ENCODE measurements around the gene MACROD2.

GRCh38 chr20:15396900-15397299 is 1401.6 kb downstream of the MACROD2 start:
- TF ChIP-seq, protein P1, sequence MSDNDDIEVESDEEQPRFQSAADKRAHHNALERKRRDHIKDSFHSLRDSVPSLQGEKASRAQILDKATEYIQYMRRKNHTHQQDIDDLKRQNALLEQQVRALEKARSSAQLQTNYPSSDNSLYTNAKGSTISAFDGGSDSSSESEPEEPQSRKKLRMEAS (IDR thresholded peaks at IDR 0.05), result no peak
- TF ChIP-seq POLR2AphosphoS5 (IDR thresholded peaks at IDR 0.05; ENCODE audit: low read depth, low read length), result no peak
- no peak for TF ChIP-seq EZH2 (IDR thresholded peaks at IDR 0.05)
- TF ChIP-seq, protein P2, sequence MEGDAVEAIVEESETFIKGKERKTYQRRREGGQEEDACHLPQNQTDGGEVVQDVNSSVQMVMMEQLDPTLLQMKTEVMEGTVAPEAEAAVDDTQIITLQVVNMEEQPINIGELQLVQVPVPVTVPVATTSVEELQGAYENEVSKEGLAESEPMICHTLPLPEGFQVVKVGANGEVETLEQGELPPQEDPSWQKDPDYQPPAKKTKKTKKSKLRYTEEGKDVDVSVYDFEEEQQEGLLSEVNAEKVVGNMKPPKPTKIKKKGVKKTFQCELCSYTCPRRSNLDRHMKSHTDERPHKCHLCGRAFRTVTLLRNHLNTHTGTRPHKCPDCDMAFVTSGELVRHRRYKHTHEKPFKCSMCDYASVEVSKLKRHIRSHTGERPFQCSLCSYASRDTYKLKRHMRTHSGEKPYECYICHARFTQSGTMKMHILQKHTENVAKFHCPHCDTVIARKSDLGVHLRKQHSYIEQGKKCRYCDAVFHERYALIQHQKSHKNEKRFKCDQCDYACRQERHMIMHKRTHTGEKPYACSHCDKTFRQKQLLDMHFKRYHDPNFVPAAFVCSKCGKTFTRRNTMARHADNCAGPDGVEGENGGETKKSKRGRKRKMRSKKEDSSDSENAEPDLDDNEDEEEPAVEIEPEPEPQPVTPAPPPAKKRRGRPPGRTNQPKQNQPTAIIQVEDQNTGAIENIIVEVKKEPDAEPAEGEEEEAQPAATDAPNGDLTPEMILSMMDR (IDR thresholded peaks at IDR 0.05 in 2 of 3, conservative IDR thresholded peaks at IDR 0.05 in 1 of 3; ENCODE audit: borderline replicate concordance in 1 of 3, insufficient read depth in 1 of 3, low read depth in 2 of 3, low read length in 2 of 3), result no peak
- TF ChIP-seq SIN3A (IDR thresholded peaks at IDR 0.05; ENCODE audit: low read depth), result no peak
- TF ChIP-seq ELF1 (IDR thresholded peaks at IDR 0.05; ENCODE audit: borderline replicate concordance, low read depth), result no peak
- no peak for TF ChIP-seq RAD21 (IDR thresholded peaks at IDR 0.05; ENCODE audit: low read depth)
- no peak for TF ChIP-seq POLR2A (IDR thresholded peaks at IDR 0.05; ENCODE audit: borderline replicate concordance, extremely low read depth, insufficient read depth, insufficient read length)
- TF ChIP-seq, protein P3, sequence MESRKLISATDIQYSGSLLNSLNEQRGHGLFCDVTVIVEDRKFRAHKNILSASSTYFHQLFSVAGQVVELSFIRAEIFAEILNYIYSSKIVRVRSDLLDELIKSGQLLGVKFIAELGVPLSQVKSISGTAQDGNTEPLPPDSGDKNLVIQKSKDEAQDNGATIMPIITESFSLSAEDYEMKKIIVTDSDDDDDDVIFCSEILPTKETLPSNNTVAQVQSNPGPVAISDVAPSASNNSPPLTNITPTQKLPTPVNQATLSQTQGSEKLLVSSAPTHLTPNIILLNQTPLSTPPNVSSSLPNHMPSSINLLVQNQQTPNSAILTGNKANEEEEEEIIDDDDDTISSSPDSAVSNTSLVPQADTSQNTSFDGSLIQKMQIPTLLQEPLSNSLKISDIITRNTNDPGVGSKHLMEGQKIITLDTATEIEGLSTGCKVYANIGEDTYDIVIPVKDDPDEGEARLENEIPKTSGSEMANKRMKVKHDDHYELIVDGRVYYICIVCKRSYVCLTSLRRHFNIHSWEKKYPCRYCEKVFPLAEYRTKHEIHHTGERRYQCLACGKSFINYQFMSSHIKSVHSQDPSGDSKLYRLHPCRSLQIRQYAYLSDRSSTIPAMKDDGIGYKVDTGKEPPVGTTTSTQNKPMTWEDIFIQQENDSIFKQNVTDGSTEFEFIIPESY (IDR thresholded peaks at IDR 0.05; ENCODE audit: extremely low read depth, insufficient replicate concordance, low read length), result no peak
- TF ChIP-seq, protein P4, sequence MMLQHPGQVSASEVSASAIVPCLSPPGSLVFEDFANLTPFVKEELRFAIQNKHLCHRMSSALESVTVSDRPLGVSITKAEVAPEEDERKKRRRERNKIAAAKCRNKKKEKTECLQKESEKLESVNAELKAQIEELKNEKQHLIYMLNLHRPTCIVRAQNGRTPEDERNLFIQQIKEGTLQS (IDR thresholded peaks at IDR 0.05), result no peak

Data from HCT116 (cell line).